Cardiac muscle cell (in vitro differentiated cells and primary cell): Measurements from ENCODE around the gene RAD21L1. TPM values are rescaled to one million over a fixed set of nuclear protein-coding genes. Genes with fewer than 3 reads are reported as not detected.

ENCODE experiments used
- DNase-seq, 2 donors: peaks; one replicate each; pipeline versions ENCODE4 v3.0.0 to v3.0.0-alpha.2; 2010 to 2017; ENCODE audit warnings: low read depth in 1 of 2, low spot score in 1 of 2
- H3K27ac ChIP-seq: fragments of 200-600 bp; sonication (generic); 2 replicates; pipeline ENCODE4 v1.5.1; 2016
- H3K27me3 ChIP-seq: fragments of 200-600 bp; sonication (generic); 2 replicates; pipeline ENCODE4 v1.6.0; 2016; ENCODE audit warnings: control low read depth
- H3K36me3 ChIP-seq: fragments of 200-600 bp; sonication (generic); 2 replicates; pipeline ENCODE4 v1.5.1; 2016; ENCODE audit warnings: control low read depth
- H3K4me1 ChIP-seq: fragments of 200-600 bp; sonication (generic); 2 replicates; pipeline ENCODE4 v1.8.1; 2017; ENCODE audit warnings: low read depth, mild to moderate bottlenecking, mixed run types
- H3K4me3 ChIP-seq: fragments of 200-600 bp; sonication (generic); 2 replicates; pipeline ENCODE4 v1.5.1; 2016; ENCODE audit warnings: mild to moderate bottlenecking
- H3K9me3 ChIP-seq: fragments of 200-600 bp; sonication (generic); 2 replicates; pipeline ENCODE4 v1.5.1; 2017; ENCODE audit warnings: low read depth, mild to moderate bottlenecking, control low read depth
- polyA plus RNA-seq: library from polyadenylated mRNA; unstranded; fragments of >200 nt; fragmentation: Nextera tagmentation; extraction: Ambion mirVana; gene quantifications from 2 replicates; pipeline ENCODE4 v1.2.1, GENCODE V29; 2016
- total RNA-seq: library from RNA; depleted of rRNA; stranded (reverse); fragments of >200 nt; gene quantifications from 2 replicates; pipeline ENCODE4 v1.2.3, GENCODE V29; 2016
- TF ChIP-seq, protein P1 (sequence below): IDR thresholded peaks from 2 replicates; pipeline ENCODE4 v1.5.1; 2012; ENCODE audit warnings: low read depth, mild to moderate bottlenecking, low read length

Gene RAD21L1
- total and polyA plus RNA-seq, 2 experiments from 2014 or later: 0.16 to 0.33 TPM

- no peak for DNase-seq
- H3K27ac ChIP-seq: no peak overlapping the region
- TF ChIP-seq, protein P1, sequence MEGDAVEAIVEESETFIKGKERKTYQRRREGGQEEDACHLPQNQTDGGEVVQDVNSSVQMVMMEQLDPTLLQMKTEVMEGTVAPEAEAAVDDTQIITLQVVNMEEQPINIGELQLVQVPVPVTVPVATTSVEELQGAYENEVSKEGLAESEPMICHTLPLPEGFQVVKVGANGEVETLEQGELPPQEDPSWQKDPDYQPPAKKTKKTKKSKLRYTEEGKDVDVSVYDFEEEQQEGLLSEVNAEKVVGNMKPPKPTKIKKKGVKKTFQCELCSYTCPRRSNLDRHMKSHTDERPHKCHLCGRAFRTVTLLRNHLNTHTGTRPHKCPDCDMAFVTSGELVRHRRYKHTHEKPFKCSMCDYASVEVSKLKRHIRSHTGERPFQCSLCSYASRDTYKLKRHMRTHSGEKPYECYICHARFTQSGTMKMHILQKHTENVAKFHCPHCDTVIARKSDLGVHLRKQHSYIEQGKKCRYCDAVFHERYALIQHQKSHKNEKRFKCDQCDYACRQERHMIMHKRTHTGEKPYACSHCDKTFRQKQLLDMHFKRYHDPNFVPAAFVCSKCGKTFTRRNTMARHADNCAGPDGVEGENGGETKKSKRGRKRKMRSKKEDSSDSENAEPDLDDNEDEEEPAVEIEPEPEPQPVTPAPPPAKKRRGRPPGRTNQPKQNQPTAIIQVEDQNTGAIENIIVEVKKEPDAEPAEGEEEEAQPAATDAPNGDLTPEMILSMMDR: no peak
- no peaks in the 10 kb centered on the region for H3K36me3 ChIP-seq
- peaks cover 17% of the 10 kb centered on the region for H3K27me3 ChIP-seq
- H3K4me3 ChIP-seq: no peak overlapping the region
- no peaks in the 10 kb centered on the region for H3K9me3 ChIP-seq
- no peaks in the 10 kb centered on the region for H3K4me1 ChIP-seq
Measured at GRCh38 chr20:1182106-1182505, 43.7 kb upstream of the RAD21L1 start.

DNA sequence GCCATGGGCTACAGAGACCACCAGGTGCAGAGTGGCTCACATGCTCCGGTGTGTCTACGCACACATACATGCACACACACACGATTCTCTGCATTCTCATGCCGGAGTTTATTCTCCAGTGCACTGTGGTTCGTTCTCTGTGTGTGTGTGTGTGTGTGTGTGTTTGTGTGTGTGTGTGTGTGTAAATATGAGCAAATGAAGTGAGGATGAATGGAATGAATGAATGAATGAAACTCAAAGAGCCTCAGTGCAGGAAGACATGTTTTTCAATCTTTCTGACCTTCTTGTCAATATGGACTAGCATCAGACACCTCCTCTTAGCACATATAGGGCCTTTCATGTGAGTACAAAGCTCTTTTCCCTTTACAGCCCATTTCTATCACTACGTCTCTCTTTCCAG lies 42.7 kb upstream of the RAD21L1 start:
- Histone ChIP-seq H3K4me3 (no peak overlapping the region), H3K4me1 (peaks cover 8% of the 10 kb centered on the region), H3K9me3 (no peaks in the 10 kb centered on the region), H3K27me3 (peaks cover 17% of the 10 kb centered on the region), H3K27ac (no peak overlapping the region), H3K36me3 (no peaks in the 10 kb centered on the region)
- TF ChIP-seq, protein P1: no peak
- DNase-seq: no peak

DNA sequence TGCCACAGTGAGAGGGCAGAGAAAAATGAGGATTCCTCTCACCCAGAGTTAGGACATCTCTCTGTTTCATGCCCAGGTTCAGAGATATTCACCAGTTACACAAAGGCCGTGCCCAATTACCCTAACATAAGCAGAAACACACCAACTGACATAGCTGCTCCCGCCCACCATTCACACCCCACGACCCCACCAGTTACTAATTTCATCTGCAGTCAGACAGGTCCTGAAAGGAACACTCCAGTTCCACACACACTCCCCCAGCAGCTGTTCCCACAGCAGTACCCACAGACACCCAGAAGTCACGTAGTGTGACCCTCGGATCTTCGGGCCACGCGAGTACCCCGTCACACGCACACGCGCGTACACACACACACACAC lies 41.6 kb upstream of the RAD21L1 start:
- peaks cover 17% of the 10 kb centered on the region for H3K27me3 ChIP-seq
- H3K27ac ChIP-seq: no peak overlapping the region
- TF ChIP-seq, protein P1: no peak
- peaks cover 8% of the 10 kb centered on the region for H3K4me1 ChIP-seq
- H3K9me3 ChIP-seq: no peaks in the 10 kb centered on the region
- no peak for DNase-seq
- H3K36me3 ChIP-seq: no peaks in the 10 kb centered on the region
- peak overlapping the region; percentile 79 for H3K4me3 ChIP-seq

DNA sequence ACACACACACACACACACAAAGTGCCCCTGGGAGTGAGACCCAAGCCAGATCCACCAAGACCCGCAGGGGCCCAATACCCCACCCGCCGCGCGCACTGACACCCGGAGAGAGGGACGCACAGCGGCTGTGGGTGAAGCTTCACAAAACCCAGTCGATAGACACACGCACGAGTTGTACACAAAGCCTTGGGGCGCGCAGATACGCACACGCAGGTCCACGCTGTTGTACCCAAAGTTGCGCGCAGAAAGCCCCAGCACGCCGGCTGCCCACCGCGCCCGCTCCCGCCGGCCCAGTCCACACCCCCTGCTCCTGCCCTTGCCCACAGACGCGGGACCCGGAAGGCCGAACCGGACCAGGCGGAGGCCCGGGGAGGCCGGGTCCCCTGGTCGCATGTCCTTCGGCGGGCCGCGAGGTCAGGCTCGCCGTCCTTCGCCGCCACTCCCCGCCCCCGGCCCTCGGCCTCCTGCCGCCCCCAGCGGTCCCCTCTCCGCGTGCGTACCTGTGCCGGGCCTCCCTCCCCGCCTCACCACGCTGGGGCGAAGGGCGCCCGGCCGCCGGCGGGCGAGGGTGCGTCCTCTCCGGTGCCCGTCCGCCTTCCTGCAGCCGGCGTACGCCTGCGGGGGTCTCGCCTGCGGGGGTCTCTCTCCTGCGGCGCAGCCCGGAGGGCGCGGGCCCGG lies 41.1 kb upstream of the RAD21L1 start, which contains the start of gene TMEM74B:
TMEM74B (minus strand) TSS at position 344 of the 678 bp plus-strand sequence. CDS start 1,180 bp downstream, outside the sequence.
- no peak for DNase-seq
- no peaks in the 10 kb centered on the region for H3K36me3 ChIP-seq
- no peak within 1 kb of the TSS for H3K27ac ChIP-seq
- peaks cover 8% of the 10 kb centered on the region for H3K4me1 ChIP-seq
- TF ChIP-seq, protein P1: no peak
- H3K9me3 ChIP-seq: no peaks in the 10 kb centered on the region
- peak within 1 kb of the TSS; percentile 79 for H3K4me3 ChIP-seq
- H3K27me3 ChIP-seq: peaks cover 17% of the 10 kb centered on the region

DNA sequence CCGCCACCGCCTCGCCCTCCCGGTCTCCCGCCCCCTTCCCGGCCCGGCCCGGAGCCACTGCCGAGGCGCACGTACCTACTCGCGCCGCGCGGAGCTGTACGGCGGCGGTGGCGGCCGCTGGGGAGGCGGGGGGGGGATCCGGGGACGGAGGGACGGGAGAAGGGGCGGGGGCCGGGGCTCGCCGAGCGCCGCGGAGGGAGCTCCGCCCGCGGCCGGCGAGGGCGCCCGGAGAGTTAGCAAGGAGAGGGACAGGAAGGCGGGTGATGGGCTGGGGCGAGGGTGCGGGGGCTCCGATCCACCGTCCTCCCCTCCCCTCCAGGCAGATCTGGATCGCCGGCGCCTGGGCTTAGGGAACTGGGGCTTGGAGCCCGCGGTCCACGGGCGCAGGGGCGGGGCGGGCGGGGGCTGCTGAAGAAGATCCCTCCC lies 40.5 kb upstream of the RAD21L1 start:
- TF ChIP-seq, protein P1: no peak
- no peak overlapping the region for H3K27ac ChIP-seq
- H3K4me3 ChIP-seq: peak overlapping the region; percentile 79
- peak in 1 of 2 donors; percentile 51 for DNase-seq
- H3K9me3 ChIP-seq: no peaks in the 10 kb centered on the region
- peaks cover 8% of the 10 kb centered on the region for H3K4me1 ChIP-seq
- no peaks in the 10 kb centered on the region for H3K36me3 ChIP-seq
- H3K27me3 ChIP-seq: peaks cover 17% of the 10 kb centered on the region
